Endothelial cell of umbilical vein (primary cell): Measurements from ENCODE around the gene NCF1.
"Not testable (repeated sequence)": the region's sequence is repeated elsewhere in the genome, so short reads cannot be mapped to it uniquely, and the experiment has no call there.

Experiments
- CTCF ChIP-seq, 2 donors: IDR thresholded peaks; 1 replicate in 1 of 2; 2 replicates in 1 of 2; pipeline ENCODE4 v1.5.1; 2011; ENCODE audit warnings: low read length in 2 of 2, mild to moderate bottlenecking in 2 of 2, moderate library complexity in 2 of 2, control low read depth in 1 of 2, inconsistent platforms in 1 of 2, low read depth in 1 of 2; ENCODE audit not compliant: insufficient read depth in 1 of 2; ENCODE audit errors: extremely low read depth in 1 of 2
- EZH2 ChIP-seq: IDR thresholded peaks from 2 replicates; pipeline ENCODE4 v1.6.1; 2012; ENCODE audit warnings: borderline replicate concordance, low read depth, mild to moderate bottlenecking, moderate library complexity, low read length, inconsistent platforms; ENCODE audit not compliant: severe bottlenecking
- POLR2AphosphoS5 ChIP-seq: IDR thresholded peaks from 2 replicates; pipeline ENCODE4 v1.6.1; 2012; ENCODE audit warnings: low read depth, mild to moderate bottlenecking, control low read depth, low read length, moderate library complexity; ENCODE audit not compliant: insufficient read depth

DNA sequence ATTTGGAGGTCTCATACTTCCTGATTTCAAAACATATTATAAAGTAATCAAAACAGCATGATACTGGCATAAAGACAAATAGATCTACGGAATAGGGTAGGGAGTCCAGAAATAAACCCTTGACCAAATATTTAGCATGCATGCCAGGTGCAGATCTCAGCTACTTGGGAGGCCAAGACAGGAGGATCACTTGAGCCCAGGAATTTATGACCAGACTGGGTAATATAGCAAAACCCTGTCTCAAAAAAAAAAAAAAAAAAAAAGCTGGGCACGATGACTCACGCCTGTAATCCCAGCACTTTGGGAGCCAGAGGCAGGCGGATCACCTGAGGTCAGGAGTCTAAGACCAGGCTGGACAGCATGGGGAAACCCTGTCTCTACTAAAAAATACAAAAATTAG lies 56.1 kb downstream of the NCF1 start:
- not testable (repeated sequence) for TF ChIP-seq CTCF (IDR thresholded peaks at IDR 0.05; ENCODE audit: extremely low read depth in 1 of 2, insufficient read depth in 1 of 2, low read depth in 1 of 2, low read length in 2 of 2); EZH2; POLR2AphosphoS5
